RWPE2 (cell line): ENCODE results near the gene KCNF1.
A peak's percentile ranks its signal among the peaks of the same experiment; 100 is the strongest.

ENCODE experiments used
- ATAC-seq: fragments of 200-7000 bp; cut with Tn5 transposase; 3 replicates; pipeline ENCODE4 v1.9.1; 2021; ENCODE audit warnings: low read depth
- DNase-seq: peaks from one replicate; pipeline ENCODE4 v3.0.0-alpha.2; 2020; ENCODE audit warnings: low spot score
- H3K27ac ChIP-seq: fragments of 450-650 bp; 2 replicates; pipeline ENCODE4 v1.5.1; 2017; ENCODE audit warnings: mild to moderate bottlenecking; ENCODE audit not compliant: poor library complexity, severe bottlenecking
- H3K27me3 ChIP-seq: fragments of 250-450 bp; sonication (Bioruptor Pico); 2 replicates; pipeline ENCODE4 v1.5.1; 2021; ENCODE audit warnings: mild to moderate bottlenecking, moderate library complexity; ENCODE audit not compliant: insufficient read depth, poor library complexity, severe bottlenecking
- H3K36me3 ChIP-seq: fragments of 250-450 bp; sonication (Bioruptor Pico); 2 replicates; pipeline ENCODE4 v1.5.1; 2020; ENCODE audit warnings: low read depth, mild to moderate bottlenecking, moderate library complexity
- H3K4me1 ChIP-seq: fragments of 250-450 bp; sonication (Bioruptor Pico); 2 replicates; pipeline ENCODE4 v1.5.1; 2021; ENCODE audit warnings: mild to moderate bottlenecking, moderate library complexity; ENCODE audit not compliant: insufficient read depth, poor library complexity, severe bottlenecking
- H3K4me3 ChIP-seq: fragments of 250-450 bp; sonication (Bioruptor Pico); 2 replicates; pipeline ENCODE4 v1.5.1; 2021; ENCODE audit warnings: mild to moderate bottlenecking, moderate library complexity; ENCODE audit not compliant: severe bottlenecking
- H3K9me3 ChIP-seq: fragments of 250-450 bp; sonication (Bioruptor Pico); 2 replicates; pipeline ENCODE4 v1.5.1; 2021; ENCODE audit warnings: mild to moderate bottlenecking, moderate library complexity; ENCODE audit not compliant: severe bottlenecking
- TF ChIP-seq, protein P1 (sequence below): fragments of 450-650 bp; IDR thresholded peaks from one replicate; pipeline ENCODE4 v1.5.1; 2017; ENCODE audit warnings: mild to moderate bottlenecking, moderate library complexity; ENCODE audit not compliant: poor library complexity, severe bottlenecking

The KCNF1 gene

DNA sequence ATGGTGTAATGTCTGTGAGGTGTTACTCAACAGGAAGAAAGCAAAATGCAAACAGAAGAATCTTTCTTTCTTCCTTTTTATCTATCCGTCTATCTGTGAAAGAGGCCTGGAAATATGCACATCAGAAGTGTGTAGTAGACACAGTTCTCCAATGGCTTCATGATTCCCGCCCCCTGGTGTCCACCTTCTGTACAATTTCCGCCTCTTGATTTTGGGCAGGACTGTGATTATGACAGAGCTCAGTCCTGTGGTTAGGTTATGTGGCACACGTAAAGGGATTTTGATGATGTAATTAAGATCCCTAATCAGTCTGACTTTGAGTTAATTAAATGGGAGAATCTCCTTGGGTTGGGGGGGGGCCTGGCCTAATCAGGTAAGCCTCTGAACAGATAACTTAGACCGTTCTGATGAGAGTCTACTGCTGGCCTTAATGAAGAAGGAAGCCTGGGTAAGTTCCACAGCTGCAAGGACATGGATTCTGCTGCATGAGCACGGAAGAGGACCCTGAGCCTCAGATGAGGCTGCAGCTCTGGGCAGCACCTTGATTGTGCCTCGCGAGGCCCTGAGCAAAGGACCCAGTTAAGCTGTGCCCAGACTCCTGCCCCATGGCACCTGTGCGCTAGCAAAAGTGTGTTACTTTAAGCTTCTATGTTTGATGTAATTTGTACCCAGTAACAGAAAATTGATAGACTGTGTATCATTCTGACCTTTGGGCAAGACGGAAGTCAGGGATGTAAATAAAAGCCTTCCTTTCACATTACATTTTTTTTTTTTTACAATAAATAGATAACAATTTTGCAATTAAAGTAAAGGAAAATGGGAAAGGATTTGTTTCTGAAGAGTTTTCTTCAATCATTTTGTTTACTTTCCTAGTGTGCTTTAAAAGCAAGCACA lies 11.3 kb upstream of the KCNF1 start:
- H3K36me3 ChIP-seq, result no peaks in the 10 kb centered on the region
- DNase-seq (no peak), ATAC-seq (peak; percentile 49; the same call in 2 of the 3 replicates)
- TF ChIP-seq, protein P1, sequence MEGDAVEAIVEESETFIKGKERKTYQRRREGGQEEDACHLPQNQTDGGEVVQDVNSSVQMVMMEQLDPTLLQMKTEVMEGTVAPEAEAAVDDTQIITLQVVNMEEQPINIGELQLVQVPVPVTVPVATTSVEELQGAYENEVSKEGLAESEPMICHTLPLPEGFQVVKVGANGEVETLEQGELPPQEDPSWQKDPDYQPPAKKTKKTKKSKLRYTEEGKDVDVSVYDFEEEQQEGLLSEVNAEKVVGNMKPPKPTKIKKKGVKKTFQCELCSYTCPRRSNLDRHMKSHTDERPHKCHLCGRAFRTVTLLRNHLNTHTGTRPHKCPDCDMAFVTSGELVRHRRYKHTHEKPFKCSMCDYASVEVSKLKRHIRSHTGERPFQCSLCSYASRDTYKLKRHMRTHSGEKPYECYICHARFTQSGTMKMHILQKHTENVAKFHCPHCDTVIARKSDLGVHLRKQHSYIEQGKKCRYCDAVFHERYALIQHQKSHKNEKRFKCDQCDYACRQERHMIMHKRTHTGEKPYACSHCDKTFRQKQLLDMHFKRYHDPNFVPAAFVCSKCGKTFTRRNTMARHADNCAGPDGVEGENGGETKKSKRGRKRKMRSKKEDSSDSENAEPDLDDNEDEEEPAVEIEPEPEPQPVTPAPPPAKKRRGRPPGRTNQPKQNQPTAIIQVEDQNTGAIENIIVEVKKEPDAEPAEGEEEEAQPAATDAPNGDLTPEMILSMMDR, result peak; percentile 21
- no peak overlapping the region for H3K27ac ChIP-seq
- no peak overlapping the region for H3K4me3 ChIP-seq
- H3K9me3 ChIP-seq, result no peaks in the 10 kb centered on the region
- H3K4me1 ChIP-seq, result peaks cover 8% of the 10 kb centered on the region
- H3K27me3 ChIP-seq, result no peaks in the 10 kb centered on the region

GRCh38 chr2:10901160-10901939 lies 10.4 kb upstream of the KCNF1 start:
- Histone ChIP-seq H3K4me1 (peaks cover 8% of the 10 kb centered on the region), H3K4me3 (no peak overlapping the region), H3K9me3 (no peaks in the 10 kb centered on the region), H3K27me3 (no peaks in the 10 kb centered on the region), H3K36me3 (no peaks in the 10 kb centered on the region), H3K27ac (no peak overlapping the region)
- ATAC-seq, result peak; percentile 91
- no peak for DNase-seq
- TF ChIP-seq, protein P1, result no peak

GRCh38 chr2:10903861-10904210 lies 7.9 kb upstream of the KCNF1 start:
- Histone ChIP-seq H3K27ac (no peak overlapping the region), H3K36me3 (no peaks in the 10 kb centered on the region), H3K4me1 (peaks cover 8% of the 10 kb centered on the region), H3K9me3 (no peaks in the 10 kb centered on the region), H3K27me3 (no peaks in the 10 kb centered on the region), H3K4me3 (no peak overlapping the region)
- TF ChIP-seq, protein P1, result no peak
- DNase-seq, result no peak
- no peak for ATAC-seq

DNA sequence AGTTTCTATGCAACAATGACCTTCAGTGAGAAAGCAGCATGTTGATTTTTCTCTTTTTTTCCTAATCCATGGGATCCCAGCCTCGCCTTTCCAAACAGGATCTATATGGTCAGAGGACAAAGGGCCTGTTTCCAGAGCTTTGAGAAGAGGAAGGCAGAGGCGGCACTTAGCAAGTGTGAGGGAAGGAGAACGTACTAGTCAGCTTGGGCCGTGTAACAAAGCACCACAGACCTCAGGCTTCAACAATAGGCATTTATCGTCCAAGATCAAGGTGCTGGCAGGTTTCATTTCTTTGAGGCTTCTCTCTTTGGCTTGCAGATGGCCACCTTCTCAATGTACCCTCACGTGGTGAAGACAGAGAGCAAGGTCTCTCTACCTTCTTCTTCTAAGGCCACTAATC lies 7.3 kb upstream of the KCNF1 start:
- Histone ChIP-seq H3K27ac (no peak overlapping the region), H3K9me3 (no peaks in the 10 kb centered on the region), H3K27me3 (no peaks in the 10 kb centered on the region), H3K36me3 (no peaks in the 10 kb centered on the region), H3K4me1 (peaks cover 8% of the 10 kb centered on the region), H3K4me3 (no peak overlapping the region)
- ATAC-seq (no peak), DNase-seq (no peak)
- TF ChIP-seq, protein P1, result no peak
